ES-I3 (cell line): ENCODE measurements around the gene APBB1IP.
"Not testable (repeated sequence)": the region's sequence is repeated elsewhere in the genome, so short reads cannot be mapped to it uniquely, and the experiment has no call there.

Experiments
- H3K36me3 ChIP-seq: 2 replicates; pipeline ENCODE4 v1.6.1; 2013; ENCODE audit warnings: mild to moderate bottlenecking, low read length, control low read depth, moderate library complexity; ENCODE audit not compliant: insufficient read depth
- H3K4me1 ChIP-seq: 2 replicates; pipeline ENCODE4 v1.6.1; 2013; ENCODE audit warnings: mild to moderate bottlenecking, control low read depth, low read length; ENCODE audit not compliant: insufficient read depth
- H3K9ac ChIP-seq: 2 replicates; pipeline ENCODE4 v1.6.1; 2013; ENCODE audit warnings: low read depth, mild to moderate bottlenecking, low read length, moderate library complexity
- H3K9me3 ChIP-seq: 2 replicates; pipeline ENCODE4 v1.6.1; 2013; ENCODE audit warnings: mild to moderate bottlenecking, low read length, moderate library complexity; ENCODE audit not compliant: control insufficient read depth, insufficient read depth

APBB1IP gene

GRCh38 chr10:26606389-26606877, 168.3 kb downstream of the APBB1IP start:
- H3K9me3 ChIP-seq, H3K36me3 ChIP-seq, H3K9ac ChIP-seq, H3K4me1 ChIP-seq: not testable (repeated sequence)

GRCh38 chr10:26612151-26612915, 174.2 kb downstream of the APBB1IP start:
- Histone ChIP-seq H3K4me1 (no peaks in the 10 kb centered on the region), H3K9ac (no peak overlapping the region), H3K36me3 (no peaks in the 10 kb centered on the region), H3K9me3 (no peaks in the 10 kb centered on the region)
